Measurements from ENCODE around the gene P4HA2.
A peak's percentile ranks its signal among the peaks of the same experiment; 100 is the strongest.

The P4HA2 gene

GRCh38 chr5:132226516-132227234 is 978 bp downstream of the P4HA2 start:
- Histone ChIP-seq H3K36me3 (ENCODE audit: insufficient read depth, low read length) (no peaks in the 10 kb centered on the region), H3K9ac (ENCODE audit: low read length) (peak overlapping the region; percentile 63), H3K4me1 (ENCODE audit: insufficient read depth, low read length) (peaks cover 56% of the 10 kb centered on the region), H3K9me3 (ENCODE audit: low read length) (no peaks in the 10 kb centered on the region), H3K27ac (ENCODE audit: low read depth, low read length) (peak overlapping the region; percentile 94), H3K27me3 (ENCODE audit: control insufficient read depth in 1 of 2, insufficient read depth in 2 of 2, low read length in 2 of 2) (no peaks in the 10 kb centered on the region), H3K4me3 (ENCODE audit: low read depth in 1 of 2, low read length in 2 of 2) (peak overlapping the region; percentile 64 to 82)

GRCh38 chr5:132225165-132226032 is 2.3 kb downstream of the P4HA2 start:
- H3K36me3 ChIP-seq (ENCODE audit: insufficient read depth, low read length): no peaks in the 10 kb centered on the region
- no peaks in the 10 kb centered on the region for H3K27me3 ChIP-seq (ENCODE audit: control insufficient read depth in 1 of 2, insufficient read depth in 2 of 2, low read length in 2 of 2)
- peak overlapping the region; percentile 31 for H3K9ac ChIP-seq (ENCODE audit: low read length)
- H3K4me3 ChIP-seq (ENCODE audit: low read depth in 1 of 2, low read length in 2 of 2): peak overlapping the region; percentile 4 to 12
- H3K4me1 ChIP-seq (ENCODE audit: insufficient read depth, low read length): peaks cover 66% of the 10 kb centered on the region
- H3K27ac ChIP-seq (ENCODE audit: low read depth, low read length): peak overlapping the region; percentile 94
- H3K9me3 ChIP-seq (ENCODE audit: low read length): no peaks in the 10 kb centered on the region

- peaks cover 73% of the 10 kb centered on the region for H3K4me1 ChIP-seq (ENCODE audit: insufficient read depth, low read length)
- peak overlapping the region in 1 of 2 donors; percentile 12 for H3K4me3 ChIP-seq (ENCODE audit: low read depth in 1 of 2, low read length in 2 of 2)
- H3K36me3 ChIP-seq (ENCODE audit: insufficient read depth, low read length): no peaks in the 10 kb centered on the region
- H3K27ac ChIP-seq (ENCODE audit: low read depth, low read length): peak overlapping the region; percentile 94
- H3K9ac ChIP-seq (ENCODE audit: low read length): peak overlapping the region; percentile 31
- no peaks in the 10 kb centered on the region for H3K9me3 ChIP-seq (ENCODE audit: low read length)
- no peaks in the 10 kb centered on the region for H3K27me3 ChIP-seq (ENCODE audit: control insufficient read depth in 1 of 2, insufficient read depth in 2 of 2, low read length in 2 of 2)
These were observed 2.9 kb downstream of the P4HA2 start for GRCh38 chr5:132224716-132225115.

GRCh38 chr5:132223861-132224260 is 3.8 kb downstream of the P4HA2 start:
- Histone ChIP-seq H3K9me3 (ENCODE audit: low read length) (no peaks in the 10 kb centered on the region), H3K27me3 (ENCODE audit: control insufficient read depth in 1 of 2, insufficient read depth in 2 of 2, low read length in 2 of 2) (no peaks in the 10 kb centered on the region), H3K4me1 (ENCODE audit: insufficient read depth, low read length) (peaks cover 75% of the 10 kb centered on the region), H3K27ac (ENCODE audit: low read depth, low read length) (peak overlapping the region; percentile 94), H3K36me3 (ENCODE audit: insufficient read depth, low read length) (no peaks in the 10 kb centered on the region), H3K9ac (ENCODE audit: low read length) (peak overlapping the region; percentile 1), H3K4me3 (ENCODE audit: low read depth in 1 of 2, low read length in 2 of 2) (no peak overlapping the region)

GRCh38 chr5:132222649-132223038 is 5.0 kb downstream of the P4HA2 start:
- peak overlapping the region in 1 of 2 donors; percentile 33 for H3K4me3 ChIP-seq (ENCODE audit: low read depth in 1 of 2, low read length in 2 of 2)
- H3K9ac ChIP-seq (ENCODE audit: low read length): peak overlapping the region; percentile 58

GRCh38 chr5:132221781-132222648 is 5.6 kb downstream of the P4HA2 start:
- no peaks in the 10 kb centered on the region for H3K9me3 ChIP-seq (ENCODE audit: low read length)
- peak overlapping the region; percentile 38 for H3K27ac ChIP-seq (ENCODE audit: low read depth, low read length)
- peak overlapping the region in 1 of 2 donors; percentile 33 for H3K4me3 ChIP-seq (ENCODE audit: low read depth in 1 of 2, low read length in 2 of 2)
- peaks cover 8% of the 10 kb centered on the region for H3K36me3 ChIP-seq (ENCODE audit: insufficient read depth, low read length)
- H3K9ac ChIP-seq (ENCODE audit: low read length): peak overlapping the region; percentile 58
- H3K4me1 ChIP-seq (ENCODE audit: insufficient read depth, low read length): peaks cover 72% of the 10 kb centered on the region
- H3K27me3 ChIP-seq (ENCODE audit: control insufficient read depth in 1 of 2, insufficient read depth in 2 of 2, low read length in 2 of 2): no peaks in the 10 kb centered on the region

More at GRCh38 chr5:132222649-132223038, 5.0 kb downstream of the P4HA2 start:
- no peaks in the 10 kb centered on the region for H3K27me3 ChIP-seq (ENCODE audit: control insufficient read depth in 1 of 2, insufficient read depth in 2 of 2, low read length in 2 of 2)
- peak overlapping the region; percentile 38 for H3K27ac ChIP-seq (ENCODE audit: low read depth, low read length)
- peaks cover 75% of the 10 kb centered on the region for H3K4me1 ChIP-seq (ENCODE audit: insufficient read depth, low read length)
- H3K36me3 ChIP-seq (ENCODE audit: insufficient read depth, low read length): peaks cover 7% of the 10 kb centered on the region
- H3K9me3 ChIP-seq (ENCODE audit: low read length): no peaks in the 10 kb centered on the region

- no peak overlapping the region for H3K4me3 ChIP-seq (ENCODE audit: low read depth in 1 of 2, low read length in 2 of 2)
- no peaks in the 10 kb centered on the region for H3K9me3 ChIP-seq (ENCODE audit: low read length)
- no peak overlapping the region for H3K9ac ChIP-seq (ENCODE audit: low read length)
- H3K27me3 ChIP-seq (ENCODE audit: control insufficient read depth in 1 of 2, insufficient read depth in 2 of 2, low read length in 2 of 2): no peaks in the 10 kb centered on the region
- peak overlapping the region; percentile 45 for H3K27ac ChIP-seq (ENCODE audit: low read depth, low read length)
- H3K4me1 ChIP-seq (ENCODE audit: insufficient read depth, low read length): peaks cover 57% of the 10 kb centered on the region
- H3K36me3 ChIP-seq (ENCODE audit: insufficient read depth, low read length): peaks cover 8% of the 10 kb centered on the region
These were observed 7.2 kb downstream of the P4HA2 start for GRCh38 chr5:132220491-132220890.

- peaks cover 56% of the 10 kb centered on the region for H3K4me1 ChIP-seq (ENCODE audit: insufficient read depth, low read length)
- H3K9ac ChIP-seq (ENCODE audit: low read length): no peak overlapping the region
- H3K27me3 ChIP-seq (ENCODE audit: control insufficient read depth in 1 of 2, insufficient read depth in 2 of 2, low read length in 2 of 2): no peaks in the 10 kb centered on the region
- H3K4me3 ChIP-seq (ENCODE audit: low read depth in 1 of 2, low read length in 2 of 2): no peak overlapping the region
- no peak overlapping the region for H3K27ac ChIP-seq (ENCODE audit: low read depth, low read length)
- H3K9me3 ChIP-seq (ENCODE audit: low read length): no peaks in the 10 kb centered on the region
- peaks cover 8% of the 10 kb centered on the region for H3K36me3 ChIP-seq (ENCODE audit: insufficient read depth, low read length)
These were observed 7.7 kb downstream of the P4HA2 start for GRCh38 chr5:132219981-132220380.

- Histone ChIP-seq H3K36me3 (ENCODE audit: insufficient read depth, low read length) (peaks cover 9% of the 10 kb centered on the region), H3K9ac (ENCODE audit: low read length) (no peak overlapping the region), H3K27me3 (ENCODE audit: control insufficient read depth in 1 of 2, insufficient read depth in 2 of 2, low read length in 2 of 2) (no peaks in the 10 kb centered on the region), H3K4me3 (ENCODE audit: low read depth in 1 of 2, low read length in 2 of 2) (no peak overlapping the region), H3K27ac (ENCODE audit: low read depth, low read length) (no peak overlapping the region), H3K4me1 (ENCODE audit: insufficient read depth, low read length) (peaks cover 56% of the 10 kb centered on the region), H3K9me3 (ENCODE audit: low read length) (no peaks in the 10 kb centered on the region)
These were observed 8.2 kb downstream of the P4HA2 start for GRCh38 chr5:132219289-132219970.

- no peak overlapping the region for H3K4me3 ChIP-seq (ENCODE audit: low read depth in 1 of 2, low read length in 2 of 2)
- H3K27ac ChIP-seq (ENCODE audit: low read depth, low read length): no peak overlapping the region
- H3K27me3 ChIP-seq (ENCODE audit: control insufficient read depth in 1 of 2, insufficient read depth in 2 of 2, low read length in 2 of 2): no peaks in the 10 kb centered on the region
- peaks cover 20% of the 10 kb centered on the region for H3K36me3 ChIP-seq (ENCODE audit: insufficient read depth, low read length)
- no peak overlapping the region for H3K9ac ChIP-seq (ENCODE audit: low read length)
- H3K9me3 ChIP-seq (ENCODE audit: low read length): no peaks in the 10 kb centered on the region
- peaks cover 49% of the 10 kb centered on the region for H3K4me1 ChIP-seq (ENCODE audit: insufficient read depth, low read length)
These were observed 9.3 kb downstream of the P4HA2 start for GRCh38 chr5:132218321-132218720.
